NT2/D1 (cell line): Measurements from ENCODE around the gene CPA1.

Source experiments
- DNase-seq: peaks from one replicate; pipeline ENCODE4 v3.0.0-alpha.2; 2011; ENCODE audit warnings: low read depth, low spot score
- H3K27me3 ChIP-seq: 2 replicates; pipeline ENCODE4 v1.6.0; 2011; ENCODE audit warnings: mild to moderate bottlenecking; ENCODE audit not compliant: insufficient read length, insufficient read depth
- H3K36me3 ChIP-seq: 2 replicates; pipeline ENCODE4 v1.6.1; 2011; ENCODE audit warnings: mild to moderate bottlenecking, low read length, mixed read lengths; ENCODE audit not compliant: insufficient read depth, insufficient read length
- H3K4me1 ChIP-seq: 2 replicates; pipeline ENCODE4 v1.5.1; 2011; ENCODE audit not compliant: insufficient read depth, insufficient read length
- H3K4me3 ChIP-seq: 2 replicates; pipeline ENCODE4 v1.5.1; 2011; ENCODE audit warnings: low read depth; ENCODE audit not compliant: insufficient read length
- H3K9ac ChIP-seq: 2 replicates; pipeline ENCODE4 v1.6.0; 2011; ENCODE audit warnings: low read depth; ENCODE audit not compliant: insufficient read length
- H3K9me3 ChIP-seq: 2 replicates; pipeline ENCODE4 v1.5.1; 2011; ENCODE audit warnings: mild to moderate bottlenecking, low read length; ENCODE audit not compliant: insufficient read depth
- SUZ12 ChIP-seq: IDR thresholded peaks from 2 replicates; pipeline ENCODE4 v1.6.1; 2011; ENCODE audit not compliant: insufficient read length, insufficient read depth; ENCODE audit errors: extremely low read depth
- YY1 ChIP-seq: IDR thresholded peaks from 2 replicates; pipeline ENCODE4 v1.6.1; 2011; ENCODE audit not compliant: insufficient read length, insufficient read depth
- ZNF274 ChIP-seq: IDR thresholded peaks from 2 replicates; pipeline ENCODE4 v1.6.1; 2011; ENCODE audit warnings: mild to moderate bottlenecking, low read depth, low read length

Gene CPA1

DNA sequence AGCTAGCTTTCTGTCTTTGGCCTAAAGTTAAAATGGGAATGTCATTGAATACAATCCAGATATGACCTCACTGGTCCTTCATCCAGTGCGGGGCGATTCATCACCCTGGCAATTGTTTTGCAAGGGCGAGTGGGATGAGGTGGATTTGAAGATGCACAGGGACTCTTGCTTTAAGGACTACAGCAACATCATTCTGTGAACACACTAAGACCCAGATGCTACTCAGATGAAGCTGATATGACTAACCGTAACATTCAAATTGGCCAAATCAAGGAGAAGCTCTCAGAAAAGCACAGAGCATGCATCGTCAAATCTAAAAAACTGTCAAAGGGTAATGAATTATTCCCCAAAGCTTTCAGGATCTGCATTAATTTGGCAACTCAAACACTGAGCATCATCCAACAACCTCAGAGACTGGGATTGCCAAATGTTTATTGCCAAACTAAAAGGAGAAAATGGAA, 12.8 kb downstream of the CPA1 start:
- Histone ChIP-seq H3K9me3 (no peaks in the 10 kb centered on the region), H3K27me3 (no peaks in the 10 kb centered on the region), H3K4me3 (no peak overlapping the region), H3K9ac (no peak overlapping the region), H3K4me1 (no peaks in the 10 kb centered on the region), H3K36me3 (peaks cover 6% of the 10 kb centered on the region)
- DNase-seq: no peak
- TF ChIP-seq YY1 (no peak), SUZ12 (no peak), ZNF274 (no peak)

DNA sequence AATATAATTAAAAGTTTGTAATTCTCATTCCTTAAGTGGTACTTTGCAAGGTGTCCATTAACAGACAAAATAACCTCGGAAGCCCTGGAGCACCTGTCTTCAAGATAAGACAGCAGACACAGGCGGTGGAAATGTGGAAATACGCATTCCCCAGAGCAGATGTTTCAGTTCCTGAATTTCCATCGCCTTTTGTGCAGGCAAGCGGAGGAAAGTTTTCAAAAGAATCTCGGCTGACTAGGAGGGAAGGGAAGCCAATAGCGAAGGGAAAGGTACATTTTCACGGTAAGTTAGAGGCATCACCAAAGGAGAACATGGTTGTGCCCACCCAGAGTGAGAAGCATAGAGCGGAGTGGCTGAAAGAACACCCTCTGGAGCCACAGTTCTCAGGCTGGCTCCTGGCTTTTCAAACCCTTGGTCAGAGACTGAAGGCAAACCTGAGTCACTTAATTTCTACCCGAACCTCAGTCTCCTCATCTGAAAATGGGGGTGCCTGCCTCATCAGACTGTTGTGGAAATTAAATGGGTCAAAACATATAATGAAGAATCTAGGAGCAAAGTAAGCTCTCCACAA, 13.6 kb downstream of the CPA1 start:
- H3K9me3 ChIP-seq: no peaks in the 10 kb centered on the region
- no peak for DNase-seq
- no peak overlapping the region for H3K9ac ChIP-seq
- peaks cover 11% of the 10 kb centered on the region for H3K36me3 ChIP-seq
- TF ChIP-seq YY1: no peak
- TF ChIP-seq ZNF274: no peak
- TF ChIP-seq SUZ12: no peak
- H3K4me3 ChIP-seq: no peak overlapping the region
- H3K4me1 ChIP-seq: no peaks in the 10 kb centered on the region
- no peaks in the 10 kb centered on the region for H3K27me3 ChIP-seq

DNA sequence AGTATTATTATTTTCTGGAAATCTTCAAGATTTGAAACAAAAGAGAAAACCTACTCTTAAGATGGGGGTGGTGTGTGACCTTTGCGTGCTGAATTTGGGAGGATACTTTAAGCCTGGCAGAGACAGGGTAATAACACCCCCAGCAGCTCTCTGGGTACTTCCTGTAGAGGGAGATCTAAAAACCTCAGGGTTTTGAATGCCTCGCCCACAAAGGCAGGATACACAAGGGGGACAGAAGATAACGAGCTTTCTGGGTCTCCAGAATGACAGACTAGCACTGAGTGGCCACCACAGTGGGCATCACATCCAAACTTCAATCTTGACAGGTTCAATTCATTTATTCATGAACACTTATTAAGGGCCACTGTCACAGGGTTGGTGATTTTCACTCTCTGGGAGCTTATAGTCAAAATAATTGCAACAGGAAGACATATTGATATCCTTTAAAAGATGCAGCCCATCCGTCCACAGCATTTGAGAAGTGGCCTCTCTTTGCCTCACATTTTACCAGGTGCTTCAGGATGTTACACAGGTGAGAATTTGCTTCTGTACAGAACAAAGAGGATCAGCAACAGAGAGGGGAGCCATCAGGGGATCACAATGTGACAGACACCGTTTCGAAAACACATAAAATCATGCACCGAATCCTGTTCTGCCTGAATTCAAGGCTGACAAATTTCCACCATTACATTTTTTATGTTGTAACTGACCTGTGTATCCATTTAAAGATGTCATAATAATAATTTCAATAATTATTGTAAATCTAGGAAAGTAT, 14.3 kb downstream of the CPA1 start:
- H3K4me1 ChIP-seq: no peaks in the 10 kb centered on the region
- no peak for DNase-seq
- no peaks in the 10 kb centered on the region for H3K9me3 ChIP-seq
- H3K27me3 ChIP-seq: no peaks in the 10 kb centered on the region
- no peak overlapping the region for H3K9ac ChIP-seq
- no peak overlapping the region for H3K4me3 ChIP-seq
- no peak for TF ChIP-seq SUZ12
- no peak for TF ChIP-seq YY1
- TF ChIP-seq ZNF274: no peak
- H3K36me3 ChIP-seq: peaks cover 15% of the 10 kb centered on the region

DNA sequence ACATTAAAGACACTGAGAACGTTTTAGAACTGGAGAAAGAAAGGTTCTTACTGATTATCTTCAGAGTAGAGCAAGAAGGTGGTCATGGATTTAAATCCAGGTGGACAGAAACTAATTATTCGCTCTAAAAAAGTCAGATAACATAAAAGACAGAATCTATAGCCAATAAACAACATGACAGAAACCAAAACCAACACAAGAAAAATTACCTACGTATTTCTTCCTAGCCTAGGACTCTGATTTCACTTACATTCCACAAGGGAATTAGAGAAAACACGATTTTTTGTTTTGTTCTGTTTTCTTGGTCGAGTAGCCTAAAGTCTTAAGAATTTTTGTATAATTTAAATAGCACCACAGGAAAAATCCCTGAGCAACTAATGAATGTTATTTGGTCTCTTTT, 15.1 kb downstream of the CPA1 start:
- Histone ChIP-seq H3K9me3 (no peaks in the 10 kb centered on the region), H3K36me3 (peaks cover 18% of the 10 kb centered on the region), H3K27me3 (no peaks in the 10 kb centered on the region), H3K9ac (no peak overlapping the region), H3K4me3 (no peak overlapping the region), H3K4me1 (no peaks in the 10 kb centered on the region)
- no peak for TF ChIP-seq ZNF274
- no peak for DNase-seq

DNA sequence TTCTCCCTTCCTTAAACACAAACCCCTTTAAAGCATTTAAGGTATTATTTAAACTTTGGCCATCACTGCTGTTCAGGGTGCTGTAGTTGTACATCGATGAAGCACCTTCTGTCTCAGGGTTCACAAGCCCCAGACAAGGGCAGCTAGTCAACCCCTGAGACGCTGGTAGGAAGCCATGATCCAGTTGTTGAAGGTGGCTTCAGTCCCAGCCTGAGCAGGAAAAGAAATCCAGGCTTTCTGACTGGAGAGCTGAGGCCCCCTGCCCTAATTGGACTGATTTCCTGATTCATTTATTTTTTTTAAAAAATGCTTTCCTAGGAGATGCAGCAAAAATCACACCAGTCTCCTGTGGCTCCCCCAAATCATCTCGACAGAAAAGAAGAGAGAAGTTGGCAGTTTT, 15.8 kb downstream of the CPA1 start:
- Histone ChIP-seq H3K27me3 (no peaks in the 10 kb centered on the region), H3K9ac (no peak overlapping the region), H3K9me3 (no peaks in the 10 kb centered on the region), H3K4me1 (no peaks in the 10 kb centered on the region), H3K36me3 (peaks cover 23% of the 10 kb centered on the region), H3K4me3 (no peak overlapping the region)
- DNase-seq: no peak
- TF ChIP-seq YY1: no peak
- TF ChIP-seq ZNF274: no peak
- no peak for TF ChIP-seq SUZ12

DNA sequence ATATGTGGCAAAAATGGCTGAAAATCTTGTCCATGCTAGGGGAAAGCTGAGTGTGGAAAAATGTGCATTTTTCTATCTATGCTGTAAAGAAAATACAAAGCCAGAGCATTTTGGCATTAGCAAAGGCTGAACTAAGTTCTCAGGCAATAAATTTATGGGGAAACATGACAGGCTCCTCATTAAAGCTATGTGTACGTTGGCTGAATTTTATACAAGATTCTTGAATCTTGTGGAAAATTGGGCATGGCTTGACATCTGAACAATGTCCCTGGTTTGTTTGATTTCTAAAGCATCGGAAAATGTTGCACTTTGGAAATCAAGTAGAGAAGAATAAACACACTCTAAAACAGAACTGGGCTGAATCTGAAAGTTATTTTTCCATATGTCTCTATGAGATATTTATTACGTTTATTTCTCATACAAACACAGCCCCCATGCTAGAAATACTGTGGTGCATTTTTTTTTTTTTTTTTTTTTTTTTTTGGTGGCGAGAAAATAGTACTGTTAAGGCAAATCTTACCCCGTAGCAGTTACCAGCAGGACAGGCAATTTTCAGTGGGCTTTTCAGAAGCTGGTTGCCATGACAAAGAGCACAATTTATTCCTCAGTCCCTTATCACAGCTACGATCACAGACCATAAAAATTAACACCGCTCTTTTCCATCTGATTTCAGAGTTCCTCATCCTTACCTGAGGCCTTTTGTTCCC, 16.9 kb downstream of the CPA1 start:
- Histone ChIP-seq H3K36me3 (peaks cover 23% of the 10 kb centered on the region), H3K9ac (no peak overlapping the region), H3K27me3 (no peaks in the 10 kb centered on the region), H3K9me3 (no peaks in the 10 kb centered on the region), H3K4me3 (no peak overlapping the region), H3K4me1 (no peaks in the 10 kb centered on the region)
- TF ChIP-seq SUZ12: no peak
- no peak for TF ChIP-seq YY1
- no peak for TF ChIP-seq ZNF274
- no peak for DNase-seq

DNA sequence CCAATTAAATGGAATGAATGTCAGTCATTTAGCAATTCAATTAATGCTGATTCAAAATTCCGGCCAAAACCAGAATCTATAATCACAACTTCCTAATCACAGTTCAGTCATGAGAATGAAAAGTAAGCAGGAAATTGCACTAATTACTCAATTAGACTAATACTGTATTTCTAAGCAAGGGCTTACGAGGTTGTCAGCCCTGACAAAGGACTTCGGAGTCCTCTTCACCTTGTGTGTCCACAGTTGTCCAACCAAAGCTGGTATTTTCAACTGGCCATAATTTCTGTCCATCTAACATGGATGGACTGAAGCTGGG, 17.4 kb downstream of the CPA1 start:
- no peak overlapping the region for H3K9ac ChIP-seq
- H3K4me3 ChIP-seq: no peak overlapping the region
- no peaks in the 10 kb centered on the region for H3K4me1 ChIP-seq
- peaks cover 28% of the 10 kb centered on the region for H3K36me3 ChIP-seq
- no peaks in the 10 kb centered on the region for H3K9me3 ChIP-seq
- no peak for TF ChIP-seq YY1
- TF ChIP-seq ZNF274: no peak
- no peak for TF ChIP-seq SUZ12
- no peak for DNase-seq
- H3K27me3 ChIP-seq: no peaks in the 10 kb centered on the region
